ENCODE results near the gene MPZL3. TPM values are rescaled to one million over a fixed set of nuclear protein-coding genes. Genes with fewer than 3 reads are reported as not detected.
A peak's percentile ranks its signal among the peaks of the same experiment; 100 is the strongest.

MPZL3 gene
- total and polyA plus RNA-seq, 2 donors from 2014 or later, result 1.7 to 10.0 TPM

DNA sequence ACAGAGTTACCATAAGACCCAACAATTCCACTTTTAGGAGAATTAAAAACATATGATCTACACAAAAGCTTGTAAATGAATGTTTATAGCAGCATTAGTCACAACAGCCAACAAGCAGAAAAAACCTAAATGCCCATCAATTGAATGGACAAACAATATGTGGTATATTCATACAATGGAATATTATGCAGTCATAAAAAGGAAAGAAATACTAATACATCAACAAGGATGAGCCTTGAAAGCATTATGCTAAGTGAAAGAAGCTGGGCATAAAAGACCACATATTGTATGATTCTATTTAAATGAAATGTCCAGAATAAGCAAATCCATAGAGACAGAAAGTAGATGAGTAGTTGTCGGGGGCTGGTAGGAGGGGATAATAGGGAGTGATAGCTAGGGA is 7.0 kb upstream of the MPZL3 start:
- no peaks in the 10 kb centered on the region for H3K9me3 ChIP-seq (ENCODE audit: control insufficient read depth in 2 of 3, insufficient read depth in 1 of 3, low read length in 3 of 3)
- H3K4me1 ChIP-seq (ENCODE audit: control insufficient read depth in 2 of 3, insufficient read depth in 2 of 3, low read depth in 1 of 3, low read length in 3 of 3), result peaks cover 0 to 10% (median 5%) of the 10 kb centered on the region in 3 donors
- no peak for DNase-seq
- TF ChIP-seq, protein P1, sequence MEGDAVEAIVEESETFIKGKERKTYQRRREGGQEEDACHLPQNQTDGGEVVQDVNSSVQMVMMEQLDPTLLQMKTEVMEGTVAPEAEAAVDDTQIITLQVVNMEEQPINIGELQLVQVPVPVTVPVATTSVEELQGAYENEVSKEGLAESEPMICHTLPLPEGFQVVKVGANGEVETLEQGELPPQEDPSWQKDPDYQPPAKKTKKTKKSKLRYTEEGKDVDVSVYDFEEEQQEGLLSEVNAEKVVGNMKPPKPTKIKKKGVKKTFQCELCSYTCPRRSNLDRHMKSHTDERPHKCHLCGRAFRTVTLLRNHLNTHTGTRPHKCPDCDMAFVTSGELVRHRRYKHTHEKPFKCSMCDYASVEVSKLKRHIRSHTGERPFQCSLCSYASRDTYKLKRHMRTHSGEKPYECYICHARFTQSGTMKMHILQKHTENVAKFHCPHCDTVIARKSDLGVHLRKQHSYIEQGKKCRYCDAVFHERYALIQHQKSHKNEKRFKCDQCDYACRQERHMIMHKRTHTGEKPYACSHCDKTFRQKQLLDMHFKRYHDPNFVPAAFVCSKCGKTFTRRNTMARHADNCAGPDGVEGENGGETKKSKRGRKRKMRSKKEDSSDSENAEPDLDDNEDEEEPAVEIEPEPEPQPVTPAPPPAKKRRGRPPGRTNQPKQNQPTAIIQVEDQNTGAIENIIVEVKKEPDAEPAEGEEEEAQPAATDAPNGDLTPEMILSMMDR (IDR thresholded peaks at IDR 0.05; ENCODE audit: borderline replicate concordance, extremely low read depth, insufficient read depth), result no peak
- no peak overlapping the region for H3K27ac ChIP-seq (ENCODE audit: low read depth in 2 of 2, low read length in 2 of 2)
- peaks cover 0 to 3% (median 0%) of the 10 kb centered on the region in 3 donors for H3K36me3 ChIP-seq (ENCODE audit: control insufficient read depth in 2 of 3, insufficient read depth in 3 of 3, low read length in 3 of 3)
- no peak for FAIRE-seq
- no peaks in the 10 kb centered on the region for H3K27me3 ChIP-seq (ENCODE audit: control insufficient read depth, insufficient read depth, low read length)
- no peak overlapping the region for H3K4me3 ChIP-seq (ENCODE audit: low read length in 3 of 3)
- intact Hi-C loops (cut with DNase I), result no loop called here
- no peak overlapping the region for H3K9ac ChIP-seq (ENCODE audit: low read length in 3 of 3)

DNA sequence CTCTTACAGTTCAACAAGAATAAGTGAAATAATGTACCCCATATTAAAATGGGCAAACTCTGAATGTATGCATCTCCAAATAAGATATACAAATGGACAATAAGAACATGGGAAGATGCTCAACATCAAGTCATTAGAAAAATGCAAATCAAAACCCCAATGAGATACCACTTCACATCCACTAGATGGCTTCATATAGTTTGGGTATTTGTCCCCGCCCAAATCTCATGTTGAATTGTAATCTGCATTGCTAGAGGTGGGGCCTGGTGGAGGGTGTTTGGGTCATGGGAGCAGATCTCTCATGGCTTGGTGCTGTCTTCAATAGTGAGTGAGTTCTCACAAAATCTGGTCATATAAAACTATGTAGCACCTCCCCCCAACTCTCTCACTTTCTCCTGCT is 6.2 kb upstream of the MPZL3 start:
- H3K4me3 ChIP-seq (ENCODE audit: low read length in 3 of 3), result no peak overlapping the region
- no peaks in the 10 kb centered on the region for H3K9me3 ChIP-seq (ENCODE audit: control insufficient read depth in 2 of 3, insufficient read depth in 1 of 3, low read length in 3 of 3)
- H3K27me3 ChIP-seq (ENCODE audit: control insufficient read depth, insufficient read depth, low read length), result no peaks in the 10 kb centered on the region
- intact Hi-C loops (cut with DNase I), result no loop called here
- peaks cover 0 to 10% (median 5%) of the 10 kb centered on the region in 3 donors for H3K4me1 ChIP-seq (ENCODE audit: control insufficient read depth in 2 of 3, insufficient read depth in 2 of 3, low read depth in 1 of 3, low read length in 3 of 3)
- DNase-seq, result no peak
- H3K27ac ChIP-seq (ENCODE audit: low read depth in 2 of 2, low read length in 2 of 2), result no peak overlapping the region
- FAIRE-seq, result no peak
- TF ChIP-seq, protein P1 (IDR thresholded peaks at IDR 0.05; ENCODE audit: borderline replicate concordance, extremely low read depth, insufficient read depth), result no peak
- H3K36me3 ChIP-seq (ENCODE audit: control insufficient read depth in 2 of 3, insufficient read depth in 3 of 3, low read length in 3 of 3), result peaks cover 0 to 3% (median 0%) of the 10 kb centered on the region in 3 donors
- H3K9ac ChIP-seq (ENCODE audit: low read length in 3 of 3), result no peak overlapping the region

DNA sequence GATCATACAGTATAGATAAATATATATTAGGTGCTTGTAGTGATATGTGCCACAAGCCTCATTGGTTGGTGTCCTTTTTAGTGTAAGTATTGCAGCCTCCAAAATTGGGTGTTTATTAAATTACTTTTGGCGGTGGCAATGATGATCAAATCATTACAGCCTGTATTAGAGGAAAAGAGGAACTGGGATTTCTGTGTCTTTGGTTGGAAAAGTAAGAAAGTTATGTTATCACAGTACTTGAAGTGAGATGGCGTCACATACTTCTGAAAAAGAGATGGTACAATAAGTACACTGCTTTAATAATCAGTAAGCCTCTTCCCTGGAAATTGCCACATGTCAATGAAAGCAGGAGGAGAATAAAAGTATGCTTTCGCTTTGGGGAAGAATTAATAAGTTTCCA is 523 bp upstream of the MPZL3 start:
- peak overlapping the region; percentile 86 to 100 (median 91) for H3K4me3 ChIP-seq (ENCODE audit: low read length in 3 of 3)
- H3K27ac ChIP-seq (ENCODE audit: low read depth in 2 of 2, low read length in 2 of 2), result no peak overlapping the region
- no peaks in the 10 kb centered on the region for H3K36me3 ChIP-seq (ENCODE audit: control insufficient read depth in 2 of 3, insufficient read depth in 3 of 3, low read length in 3 of 3)
- H3K4me1 ChIP-seq (ENCODE audit: control insufficient read depth in 2 of 3, insufficient read depth in 2 of 3, low read depth in 1 of 3, low read length in 3 of 3), result no peaks in the 10 kb centered on the region
- FAIRE-seq, result no peak
- intact Hi-C loops (cut with DNase I), result no loop called here
- peak overlapping the region in 2 of 3 donors; percentile 43 to 98 for H3K9ac ChIP-seq (ENCODE audit: low read length in 3 of 3)
- TF ChIP-seq, protein P1 (IDR thresholded peaks at IDR 0.05; ENCODE audit: borderline replicate concordance, extremely low read depth, insufficient read depth), result no peak
- H3K27me3 ChIP-seq (ENCODE audit: control insufficient read depth, insufficient read depth, low read length), result no peaks in the 10 kb centered on the region
- no peaks in the 10 kb centered on the region for H3K9me3 ChIP-seq (ENCODE audit: control insufficient read depth in 2 of 3, insufficient read depth in 1 of 3, low read length in 3 of 3)
- no peak for DNase-seq

DNA sequence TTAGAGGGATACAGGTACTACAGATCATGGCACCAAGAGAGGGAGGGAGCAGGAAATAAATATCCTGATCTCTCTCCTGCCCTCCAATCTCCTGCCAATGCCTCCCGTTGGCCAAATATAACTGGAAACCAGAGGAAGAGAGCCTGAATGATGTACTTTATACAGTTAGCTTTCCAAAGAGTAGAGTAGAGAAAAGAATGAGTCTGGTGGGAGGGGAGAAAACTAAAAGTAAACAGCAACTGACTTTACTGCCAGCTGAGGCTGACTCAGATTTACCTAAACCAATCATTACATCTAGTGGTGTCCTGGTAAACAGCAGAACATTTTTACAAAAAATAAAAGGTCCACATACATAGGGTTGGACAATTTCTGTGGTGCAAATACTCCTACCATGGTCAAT is 5.1 kb downstream of the MPZL3 start:
- intact Hi-C loops (cut with DNase I), result no loop called here
- Histone ChIP-seq H3K27ac (ENCODE audit: low read depth in 2 of 2, low read length in 2 of 2) (no peak overlapping the region), H3K4me3 (ENCODE audit: low read length in 3 of 3) (no peak overlapping the region), H3K9me3 (ENCODE audit: control insufficient read depth in 2 of 3, insufficient read depth in 1 of 3, low read length in 3 of 3) (no peaks in the 10 kb centered on the region), H3K9ac (ENCODE audit: low read length in 3 of 3) (no peak overlapping the region), H3K4me1 (ENCODE audit: control insufficient read depth in 2 of 3, insufficient read depth in 2 of 3, low read depth in 1 of 3, low read length in 3 of 3) (no peaks in the 10 kb centered on the region), H3K36me3 (ENCODE audit: control insufficient read depth in 2 of 3, insufficient read depth in 3 of 3, low read length in 3 of 3) (no peaks in the 10 kb centered on the region), H3K27me3 (ENCODE audit: control insufficient read depth, insufficient read depth, low read length) (no peaks in the 10 kb centered on the region)
- TF ChIP-seq, protein P1 (IDR thresholded peaks at IDR 0.05; ENCODE audit: borderline replicate concordance, extremely low read depth, insufficient read depth), result no peak
- FAIRE-seq, result no peak
- DNase-seq, result no peak

Measured in kidney (tissue), 14 donors.